NCI-H2227 (cell line): ENCODE data around the gene MAPRE2.

Source experiments
- DNase-seq: peaks from one replicate; lab custom pipeline; 2025; ENCODE audit not compliant: unreplicated experiment; lab: John Stamatoyannopoulos, UW

The MAPRE2 gene

GRCh38 chr18:35174093-35174731, 133.0 kb downstream of the MAPRE2 start:
- DNase-seq, result peak; percentile 74

- DNase-seq, result peak; percentile 48
Measured at GRCh38 chr18:35174745-35175144, 133.5 kb downstream of the MAPRE2 start.

DNA sequence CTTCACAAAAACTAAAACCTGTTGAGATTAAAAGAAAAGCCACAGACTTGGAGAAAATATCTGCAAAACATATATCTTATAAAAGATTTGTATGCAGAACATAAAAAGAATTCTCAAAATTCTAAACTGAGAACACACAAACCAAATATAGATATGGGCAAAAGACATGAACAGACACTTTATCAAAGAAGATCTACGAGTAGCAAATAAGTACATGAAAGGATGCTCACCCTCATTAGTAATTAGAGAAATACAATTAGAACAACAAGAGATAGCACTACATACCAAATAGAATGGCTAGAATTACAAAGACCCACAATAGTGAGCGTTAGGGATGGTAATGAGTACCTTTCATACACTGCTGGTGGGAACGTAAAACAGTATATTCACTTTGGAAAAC, 135.7 kb downstream of the MAPRE2 start:
- DNase-seq, result no peak

GRCh38 chr18:35178260-35178659, 137.0 kb downstream of the MAPRE2 start:
- no peak for DNase-seq

DNA sequence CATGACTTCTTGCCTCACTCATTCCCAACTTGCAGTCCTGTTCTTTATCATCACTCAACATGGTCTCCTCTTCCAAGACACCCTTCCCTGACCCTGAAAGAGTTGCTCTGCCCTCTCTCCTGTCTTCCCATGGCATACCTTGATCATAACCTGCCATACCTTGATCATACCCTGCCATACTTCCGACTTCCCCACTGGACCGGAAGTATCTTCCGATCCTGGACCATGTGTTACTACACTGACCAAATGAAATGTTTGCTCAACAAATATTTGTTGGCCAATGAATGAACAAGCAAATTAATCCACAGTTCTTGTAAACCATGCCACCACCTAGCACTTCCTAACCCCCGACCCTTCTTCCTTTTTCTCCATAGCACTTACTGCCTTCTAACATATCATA, 138.7 kb downstream of the MAPRE2 start:
- DNase-seq, result no peak

DNA sequence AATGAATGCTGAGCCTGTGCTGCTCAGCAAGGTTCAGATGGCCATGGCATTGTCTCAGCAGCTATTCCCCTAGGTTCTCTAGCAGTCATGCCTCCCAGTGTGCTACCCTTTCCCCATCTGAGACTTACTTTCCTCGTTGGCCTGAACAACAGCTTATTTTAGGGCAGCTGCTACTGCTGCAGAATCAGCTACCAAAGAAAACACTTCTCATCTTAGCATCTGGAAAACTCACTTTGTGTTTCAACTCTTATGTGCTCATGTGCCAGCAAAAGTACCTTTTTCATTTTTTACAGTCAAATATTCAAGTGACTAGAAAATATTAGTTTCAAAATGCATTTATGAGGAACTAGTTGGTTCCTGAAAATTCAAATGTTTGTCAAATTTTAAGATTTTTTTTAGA, 139.2 kb downstream of the MAPRE2 start:
- no peak for DNase-seq

DNA sequence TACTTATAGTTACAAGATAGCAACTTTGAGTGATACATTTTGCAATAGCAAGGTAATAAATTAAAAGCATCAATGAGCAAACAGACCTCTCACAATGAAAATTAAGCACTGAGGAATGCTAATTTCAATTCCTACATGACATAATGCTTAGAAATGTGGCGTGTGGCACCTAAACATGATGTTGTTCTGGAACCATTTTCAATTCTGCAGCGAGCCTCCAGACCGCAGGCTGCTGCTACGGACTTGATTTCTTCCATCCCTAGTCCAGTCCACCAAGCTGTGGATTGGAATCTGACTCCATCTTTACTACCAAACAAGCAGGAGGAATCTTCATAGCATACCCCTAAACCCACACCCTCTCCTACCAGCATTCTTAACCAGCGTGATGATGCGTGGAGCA, 140.9 kb downstream of the MAPRE2 start:
- no peak for DNase-seq

DNA sequence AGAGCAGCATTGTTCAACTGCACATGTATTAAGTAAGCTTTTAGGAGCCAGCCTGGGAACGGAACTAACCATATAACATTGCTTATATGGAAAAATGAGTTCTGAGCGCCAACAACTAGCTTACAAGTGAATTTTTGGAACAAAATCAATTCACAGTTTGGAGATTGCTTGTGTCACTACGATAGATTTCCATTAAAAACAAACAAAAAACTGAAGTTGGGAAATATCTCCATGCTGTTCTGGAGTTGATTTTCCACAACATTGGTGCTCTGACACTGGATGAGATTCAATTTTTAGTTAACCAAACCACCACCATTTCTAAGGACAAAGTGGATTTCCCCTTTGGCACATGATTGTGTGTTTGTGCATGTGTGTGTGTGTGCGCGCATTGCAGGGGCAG, 142.7 kb downstream of the MAPRE2 start:
- DNase-seq, result no peak

DNA sequence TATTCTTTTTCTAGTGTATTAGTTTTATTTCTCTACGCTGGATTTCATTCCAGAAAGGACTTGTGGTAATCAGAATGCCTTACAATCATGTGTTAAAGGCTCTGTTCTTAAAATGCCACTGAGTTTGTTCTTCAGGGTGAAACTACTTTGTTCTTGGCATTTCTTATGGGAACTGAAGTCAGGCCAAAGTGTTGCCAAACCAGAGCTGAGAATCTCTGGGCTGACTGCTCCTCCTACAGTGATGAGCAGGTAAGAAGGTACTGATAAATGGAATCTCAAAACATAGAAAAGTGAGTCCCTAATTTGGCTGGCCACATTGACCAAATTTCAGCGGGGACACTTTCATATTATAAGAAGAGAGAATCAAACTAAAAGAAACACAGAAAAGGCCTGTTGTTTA, 144.6 kb downstream of the MAPRE2 start:
- no peak for DNase-seq

DNA sequence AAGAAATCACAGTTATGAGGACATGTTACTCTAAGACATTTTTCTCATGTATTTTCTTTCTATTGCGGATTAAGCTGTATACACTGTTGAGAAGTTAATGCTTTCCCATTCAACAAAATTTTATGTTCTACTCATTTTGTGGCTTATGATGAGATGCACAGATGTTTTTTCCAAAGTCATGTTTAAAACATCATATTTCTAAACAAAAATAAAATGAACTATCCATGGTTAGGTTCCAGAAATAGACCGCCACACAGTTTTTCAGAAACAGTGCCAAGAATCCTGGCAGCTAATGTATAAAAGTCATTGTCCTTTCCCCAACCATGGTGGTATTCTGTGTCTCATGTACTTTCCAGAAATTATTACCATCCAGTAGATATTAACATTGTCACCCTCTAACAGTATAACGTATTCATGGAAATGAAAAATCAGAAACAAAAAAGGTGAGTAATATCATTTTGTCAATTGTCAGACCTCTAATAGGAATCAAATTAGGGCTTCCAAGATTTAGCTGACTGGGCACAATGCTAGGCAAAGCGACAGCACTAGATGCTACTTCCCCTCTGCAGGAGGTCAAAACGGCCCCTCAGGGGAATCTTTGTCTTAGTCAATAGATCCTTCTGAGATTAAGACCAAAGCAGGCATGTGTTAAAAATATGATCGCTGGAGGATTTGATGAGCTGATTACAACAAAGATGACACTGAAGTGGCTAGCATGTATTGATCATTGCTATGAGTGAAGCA, 145.2 kb downstream of the MAPRE2 start:
- no peak for DNase-seq

DNA sequence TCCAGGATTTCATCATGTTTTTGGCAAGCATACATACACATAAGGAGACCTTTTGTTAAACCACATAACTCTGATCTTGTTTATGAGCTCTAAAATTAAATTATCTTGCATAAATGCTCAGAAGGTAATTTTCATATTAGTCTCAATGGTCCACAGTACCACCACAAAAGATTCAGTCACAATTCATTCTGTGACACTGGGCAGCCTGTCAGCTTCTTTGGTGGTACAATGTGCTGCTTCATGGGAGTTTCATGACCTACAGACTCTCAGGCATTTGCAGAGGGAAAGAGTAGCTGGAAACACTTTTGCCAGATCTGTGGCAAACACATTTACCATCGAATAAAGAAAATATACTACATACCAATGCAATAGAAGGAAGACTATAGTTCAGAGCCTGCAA, 148.3 kb downstream of the MAPRE2 start:
- DNase-seq, result no peak

DNA sequence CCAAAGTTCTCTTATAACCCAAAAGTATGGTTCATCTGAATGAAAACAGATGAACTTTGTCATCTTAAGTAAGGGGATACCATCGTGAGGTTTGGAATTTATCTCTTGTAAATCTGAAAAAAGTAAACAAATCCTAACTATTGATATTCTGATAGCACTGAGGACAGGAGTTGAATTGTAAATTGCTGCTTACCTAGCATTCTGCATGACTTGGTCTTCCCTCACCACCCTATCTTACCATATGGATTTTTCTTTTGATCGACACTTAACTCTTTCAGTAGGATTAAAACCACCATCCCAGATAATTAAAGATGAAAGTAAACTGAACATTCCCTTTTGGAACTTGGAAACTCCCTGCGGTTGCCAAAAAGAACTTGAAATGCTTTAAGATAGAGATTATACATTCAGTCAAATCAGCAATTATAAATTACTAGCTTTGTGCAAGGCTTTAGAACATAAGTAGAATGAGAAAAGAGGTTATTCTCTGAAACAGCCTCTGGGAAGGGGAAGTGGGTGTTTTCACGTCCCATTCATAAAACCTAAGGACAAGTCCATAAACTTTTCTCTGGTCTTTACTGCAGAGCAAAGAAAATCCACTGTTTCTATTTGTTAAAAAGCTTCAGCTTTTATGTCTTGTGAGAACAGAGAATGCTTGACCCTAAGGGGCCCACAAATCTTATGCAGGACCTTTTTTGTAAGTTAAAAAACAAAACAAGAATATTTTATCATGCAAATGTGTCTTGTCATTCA, 149.9 kb downstream of the MAPRE2 start:
- DNase-seq, result no peak

GRCh38 chr18:35191698-35192025, 150.4 kb downstream of the MAPRE2 start:
- no peak for DNase-seq

DNA sequence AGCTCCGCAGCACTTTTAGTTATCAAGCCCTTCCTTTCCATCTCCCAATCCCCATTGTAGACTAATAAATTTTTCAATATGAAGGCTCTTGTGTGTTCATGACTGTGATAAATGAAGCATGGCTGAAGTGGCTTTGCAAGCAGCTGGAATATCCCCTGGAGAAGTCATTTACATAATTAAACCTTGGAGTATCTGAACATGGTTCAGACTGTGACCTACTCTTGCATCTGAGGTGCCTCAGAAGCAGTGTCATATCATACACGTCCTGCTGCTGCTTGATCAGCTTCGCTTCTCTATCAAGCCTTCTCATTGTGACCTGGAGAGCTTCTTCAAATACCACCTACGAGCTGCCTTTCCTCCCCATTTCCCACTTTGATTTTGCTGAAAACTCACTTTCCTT, 151.2 kb downstream of the MAPRE2 start:
- no peak for DNase-seq
